CD4-positive, alpha-beta T cell treated with Interleukin-2 at 100 ng/mL for 4 hours (primary cell): ENCODE measurements around the gene PPDPF.
"Not testable (repeated sequence)": the region's sequence is repeated elsewhere in the genome, so short reads cannot be mapped to it uniquely, and the experiment has no call there.

Experiments used
- DNase-seq: peaks from one replicate; pipeline ENCODE4 v3.0.0-alpha.2; 2020; ENCODE audit warnings: low spot score

PPDPF gene

DNA sequence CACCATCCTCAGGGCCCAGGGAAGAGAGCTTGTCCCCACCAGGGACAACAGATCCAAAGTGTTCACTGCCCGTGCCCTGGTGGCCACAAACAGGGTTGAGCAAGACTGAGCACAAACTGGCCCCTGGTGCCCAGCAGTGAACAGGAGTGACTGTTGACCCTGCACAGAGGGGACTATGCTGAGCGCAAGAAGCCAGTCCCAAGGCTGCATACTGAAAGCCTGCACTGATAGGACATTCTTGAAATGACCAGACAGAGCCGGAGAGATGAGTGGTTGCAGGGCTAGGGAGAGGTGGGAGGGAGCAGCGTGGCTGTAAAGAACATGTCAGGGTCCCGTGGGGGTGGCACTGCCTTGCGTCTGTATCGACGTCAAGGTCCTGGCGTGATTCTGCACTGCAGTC, 30.5 kb downstream of the PPDPF start:
- DNase-seq = no peak

DNA sequence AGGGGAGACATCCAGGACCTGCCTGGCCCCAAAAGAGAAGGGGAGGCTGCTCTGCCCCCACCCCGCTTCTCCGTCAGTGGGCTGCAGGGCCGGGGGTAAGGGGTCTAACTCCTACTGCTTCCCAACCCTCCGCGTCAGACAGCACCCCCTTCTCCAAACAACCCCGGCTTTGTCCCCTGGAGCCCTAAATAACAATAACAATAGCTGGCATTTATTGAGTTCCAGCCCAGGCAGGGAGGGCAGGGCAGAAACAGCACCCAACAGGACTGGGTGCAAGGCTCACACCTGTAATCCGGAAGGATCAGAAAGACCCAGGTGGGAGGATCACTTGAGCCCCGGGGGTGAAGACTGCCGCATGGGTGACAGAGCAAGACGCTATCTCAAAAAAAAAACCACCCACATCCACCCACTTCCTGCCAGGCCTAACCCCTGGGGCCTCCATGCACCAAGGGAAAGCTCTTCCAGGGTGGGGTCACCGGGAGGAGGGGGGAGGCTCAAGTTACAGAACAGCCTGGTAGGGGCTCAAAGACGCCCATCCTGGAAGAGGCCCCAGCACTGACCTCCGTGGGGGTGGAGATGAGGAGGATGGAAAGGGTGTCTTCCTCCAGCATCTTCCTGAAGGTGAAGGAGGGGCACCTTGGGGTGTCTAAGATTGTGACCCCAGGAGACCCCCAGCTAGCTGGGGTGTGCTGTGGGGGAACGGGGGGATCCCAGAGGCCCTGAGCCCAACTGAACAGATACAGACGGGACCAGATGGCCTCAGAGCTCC, 32.1 kb downstream of the PPDPF start:
- peak; percentile 57 for DNase-seq

DNA sequence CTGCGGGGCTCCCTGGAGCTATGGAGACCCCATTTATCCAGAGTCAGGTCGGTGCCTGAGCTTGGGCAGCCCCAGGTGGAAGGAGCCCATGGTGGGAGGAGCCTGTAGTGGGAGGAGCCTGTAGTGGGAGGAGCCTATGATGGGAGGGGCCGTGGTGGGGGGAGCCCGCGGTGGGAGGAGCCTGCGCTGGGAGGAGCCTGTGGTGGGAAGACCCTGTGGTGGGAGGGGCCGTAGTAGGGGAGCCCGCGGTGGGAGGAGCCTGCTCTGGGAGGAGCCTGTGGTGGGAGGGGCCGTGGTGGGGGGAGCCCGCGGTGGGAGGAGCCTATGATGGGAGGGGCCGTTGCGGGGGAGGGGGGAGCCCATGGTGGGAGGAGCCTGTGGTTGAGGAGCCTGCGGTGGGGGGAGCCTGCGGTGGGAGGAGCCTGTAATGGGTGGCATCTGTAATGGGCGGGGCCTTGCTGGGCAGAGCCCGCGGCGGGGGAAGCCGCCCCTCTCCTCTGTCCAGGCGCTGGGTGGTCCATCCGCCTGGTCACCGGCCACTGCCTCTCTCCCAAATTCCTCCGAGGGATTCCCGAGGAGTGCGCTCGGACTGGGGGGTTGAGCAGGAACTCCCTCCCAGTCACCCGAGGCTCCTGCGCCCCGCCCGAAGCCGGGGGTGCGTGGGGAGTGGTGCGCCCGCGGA, 32.8 kb downstream of the PPDPF start:
- DNase-seq = peak; percentile 90

DNA sequence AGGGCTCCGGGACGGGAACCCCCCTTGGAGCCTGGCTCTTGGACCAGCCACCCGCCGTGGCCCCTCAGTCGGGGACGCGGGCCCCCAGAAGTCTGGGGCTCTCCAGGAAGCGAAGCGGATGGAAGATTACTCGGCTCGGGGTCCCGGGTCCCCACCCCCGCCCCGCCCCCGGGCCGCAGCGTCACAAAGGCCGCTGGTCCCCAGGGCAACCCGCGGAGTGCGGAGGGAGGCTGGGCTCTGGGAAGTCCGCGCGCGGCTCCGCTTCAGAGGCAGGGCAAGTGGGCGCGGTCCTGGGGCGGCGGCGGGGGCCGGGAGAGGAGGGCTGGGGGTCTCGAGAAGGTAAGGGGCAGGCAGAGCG, 33.3 kb downstream of the PPDPF start, which contains the start of gene FNDC11:
Gene FNDC11, plus strand, starts transcription at position 227 of the 358 bp plus-strand sequence. CDS start 1,505 bp downstream, outside the sequence.
- peak; percentile 27 for DNase-seq

DNA sequence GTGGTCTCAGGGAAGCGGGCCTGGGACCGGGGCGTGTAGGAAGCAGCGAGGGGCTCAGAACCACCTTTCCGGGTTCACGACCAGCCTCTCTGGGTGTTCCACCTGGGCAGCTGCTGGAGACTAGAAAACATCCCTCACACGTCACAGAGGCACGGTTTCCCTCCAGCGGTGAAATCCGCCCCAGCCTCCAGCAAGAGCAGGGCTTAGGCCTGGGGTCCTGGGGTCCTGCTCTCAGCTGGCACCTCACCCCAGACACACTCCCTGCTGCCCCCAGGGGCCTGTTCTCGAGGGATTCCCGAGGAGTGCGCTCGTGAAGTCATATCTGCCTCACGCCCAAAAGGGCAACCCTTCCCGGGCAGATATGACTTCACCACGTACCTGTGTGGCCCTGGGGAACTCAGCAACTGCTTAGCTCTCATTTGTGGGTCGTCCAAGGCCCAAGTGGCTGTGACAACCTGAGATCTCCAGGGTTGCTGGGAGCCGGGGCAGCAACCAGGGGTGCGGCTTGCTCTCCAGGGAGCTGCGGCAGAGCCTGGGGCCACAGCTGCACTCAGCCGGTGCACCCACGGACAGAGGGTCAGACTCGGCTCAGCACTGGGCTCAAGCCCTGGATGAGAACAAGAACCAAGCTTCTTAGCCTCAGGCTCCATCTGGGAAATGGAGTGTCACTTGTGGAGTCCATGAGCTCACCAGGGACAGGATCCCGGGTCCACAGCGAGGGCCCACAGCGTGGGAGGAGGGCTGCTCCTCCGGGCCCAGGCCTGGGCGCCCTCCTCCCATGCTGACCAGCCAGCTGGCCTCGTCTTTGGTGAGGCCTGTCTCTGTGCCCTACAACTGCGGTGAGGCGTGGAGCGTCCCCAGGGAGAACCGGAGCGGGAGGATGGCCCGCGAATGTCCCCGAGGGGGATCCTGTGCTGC, 34.1 kb downstream of the PPDPF start:
- no peak for DNase-seq

DNA sequence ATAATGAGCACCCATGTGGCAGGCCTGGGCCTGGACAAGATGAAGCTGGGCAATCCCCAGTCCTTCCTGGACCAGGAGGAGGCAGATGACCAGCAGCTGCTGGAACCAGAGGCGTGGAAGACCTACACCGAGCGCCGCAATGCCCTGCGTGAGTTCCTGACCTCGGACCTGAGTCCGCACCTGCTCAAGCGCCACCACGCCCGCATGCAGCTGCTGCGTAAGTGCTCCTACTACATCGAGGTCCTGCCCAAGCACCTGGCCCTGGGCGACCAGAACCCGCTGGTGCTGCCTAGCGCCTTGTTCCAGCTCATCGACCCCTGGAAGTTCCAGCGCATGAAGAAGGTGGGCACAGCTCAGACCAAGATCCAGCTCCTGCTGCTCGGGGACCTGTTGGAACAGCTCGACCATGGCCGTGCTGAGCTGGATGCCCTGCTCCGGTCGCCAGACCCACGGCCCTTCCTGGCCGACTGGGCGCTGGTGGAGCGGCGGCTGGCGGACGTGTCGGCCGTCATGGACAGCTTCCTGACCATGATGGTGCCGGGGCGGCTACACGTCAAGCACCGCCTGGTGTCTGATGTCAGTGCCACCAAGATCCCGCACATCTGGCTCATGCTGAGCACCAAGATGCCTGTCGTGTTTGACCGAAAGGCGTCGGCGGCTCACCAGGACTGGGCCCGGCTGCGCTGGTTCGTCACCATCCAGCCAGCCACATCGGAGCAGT, 35.3 kb downstream of the PPDPF start:
- DNase-seq = no peak

DNA sequence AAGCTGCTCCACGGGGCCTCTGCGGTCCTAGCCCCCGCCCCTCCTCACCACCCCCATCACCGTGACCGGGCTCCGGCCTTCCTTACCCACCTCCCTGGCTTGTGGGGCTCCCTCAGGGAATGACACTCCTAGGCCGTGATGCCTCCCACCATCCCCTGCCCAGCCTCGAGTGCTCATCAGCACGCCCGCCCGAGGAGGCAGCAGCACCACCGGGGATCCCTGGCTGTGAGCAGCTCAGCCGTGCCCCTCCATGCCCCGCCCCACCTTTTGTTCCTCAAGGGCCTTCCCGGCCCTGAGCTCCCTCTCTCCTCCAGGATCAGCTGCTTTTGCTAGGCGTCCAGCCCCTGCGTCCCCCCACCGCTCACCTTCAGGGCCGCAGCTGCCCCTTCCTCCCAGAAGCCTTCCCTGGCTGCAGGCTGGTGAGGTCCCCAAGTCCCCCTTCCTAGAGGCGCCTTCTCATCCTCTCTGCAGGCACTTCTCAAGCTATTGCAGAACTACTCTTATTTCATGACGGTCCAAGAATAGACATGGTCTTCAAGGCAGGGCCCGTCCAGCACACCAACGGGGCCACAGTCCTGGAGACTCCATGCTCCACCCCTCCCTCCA, 36.4 kb downstream of the PPDPF start:
- no peak for DNase-seq

DNA sequence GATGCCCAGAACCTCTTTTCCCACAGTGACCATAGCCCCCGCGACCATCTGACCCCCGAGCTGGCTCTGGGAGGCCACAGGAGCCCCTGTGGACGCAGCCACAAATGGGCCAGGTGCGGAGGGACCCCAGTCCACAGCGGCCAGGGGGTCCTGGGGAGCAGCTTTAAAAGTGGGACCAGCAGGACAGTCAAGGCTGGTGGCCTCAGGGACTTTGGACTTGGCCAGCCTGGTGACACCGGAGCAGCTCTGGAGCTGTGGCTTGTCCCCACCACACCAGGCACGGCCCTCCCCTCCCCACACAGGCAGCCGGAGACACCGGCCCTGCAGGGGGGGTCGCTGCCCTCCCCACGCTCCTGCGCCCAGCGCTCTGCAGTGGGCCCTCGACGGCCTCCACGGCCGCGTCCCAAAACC, 36.9 kb downstream of the PPDPF start:
- no peak for DNase-seq

DNA sequence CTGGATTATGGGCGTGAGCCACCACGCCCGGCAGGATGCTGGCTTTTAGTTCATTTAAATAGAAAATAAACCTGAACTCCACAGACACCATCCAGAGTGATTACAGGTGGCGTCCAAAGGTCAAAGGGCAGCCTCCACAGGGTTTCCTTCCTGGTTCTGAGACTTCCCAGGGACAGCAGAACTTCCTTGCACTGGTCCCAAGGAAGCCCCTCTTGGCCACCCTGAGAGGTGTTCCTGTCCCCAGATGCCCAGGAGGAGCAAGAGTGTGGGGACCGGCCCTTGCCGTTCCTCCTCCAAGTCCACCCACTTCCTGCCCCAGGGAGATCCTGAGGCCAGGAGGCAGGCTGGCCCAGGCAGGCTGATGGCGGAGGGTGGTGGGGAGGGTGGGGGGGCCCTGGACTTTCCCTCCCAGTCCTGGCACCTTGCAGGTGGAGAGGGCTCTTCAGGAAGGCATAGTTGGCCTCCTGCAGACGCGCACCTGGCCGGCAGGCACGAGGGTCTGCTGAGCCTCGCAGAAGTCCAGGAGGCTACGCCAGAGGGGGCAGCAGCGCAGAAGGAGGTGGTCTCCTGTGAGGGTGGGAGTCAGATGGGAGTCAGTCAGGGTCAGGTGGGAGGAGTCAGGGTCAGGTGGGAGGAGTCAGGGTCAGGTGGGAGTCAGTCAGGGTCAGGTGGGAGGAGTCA, 38.4 kb downstream of the PPDPF start:
- DNase-seq = no peak

DNA sequence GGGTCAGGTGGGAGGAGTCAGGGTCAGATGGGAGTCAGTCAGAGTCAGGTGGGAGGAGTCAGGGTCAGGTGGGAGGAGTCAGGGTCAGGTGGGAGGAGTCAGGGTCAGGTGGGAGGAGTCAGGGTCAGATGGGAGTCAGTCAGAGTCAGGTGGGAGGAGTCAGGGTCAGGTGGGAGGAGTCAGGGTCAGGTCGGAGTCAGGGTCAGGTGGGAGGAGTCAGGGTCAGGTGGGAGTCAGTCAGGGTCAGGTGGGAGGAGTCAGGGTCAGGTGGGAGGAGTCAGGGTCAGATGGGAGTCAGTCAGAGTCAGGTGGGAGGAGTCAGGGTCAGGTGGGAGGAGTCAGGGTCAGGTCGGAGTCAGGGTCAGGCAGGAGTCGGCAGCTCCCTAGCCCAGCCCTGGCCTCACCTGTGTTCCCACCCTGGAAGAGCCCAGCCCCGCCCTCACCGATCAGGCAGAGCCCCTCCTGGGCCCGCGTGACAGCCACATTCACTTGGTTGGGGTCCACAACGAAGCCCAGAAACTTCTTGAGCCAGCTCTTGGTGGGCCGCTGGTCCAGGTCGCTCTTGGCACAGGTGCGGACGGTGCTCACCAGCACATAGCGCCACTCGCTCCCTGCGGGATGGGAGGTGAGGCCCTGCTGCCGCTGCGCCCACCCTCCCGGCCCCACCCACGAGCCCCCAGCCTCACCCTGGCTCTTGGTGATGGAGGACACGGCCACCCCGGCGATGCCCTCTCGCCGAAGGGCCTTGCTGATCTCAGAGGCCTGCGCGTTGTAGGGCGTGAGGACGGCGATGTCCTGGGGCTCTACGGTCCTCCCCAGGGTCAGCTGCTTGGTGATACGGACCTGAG, 39.1 kb downstream of the PPDPF start:
- not testable (repeated sequence) for DNase-seq

DNA sequence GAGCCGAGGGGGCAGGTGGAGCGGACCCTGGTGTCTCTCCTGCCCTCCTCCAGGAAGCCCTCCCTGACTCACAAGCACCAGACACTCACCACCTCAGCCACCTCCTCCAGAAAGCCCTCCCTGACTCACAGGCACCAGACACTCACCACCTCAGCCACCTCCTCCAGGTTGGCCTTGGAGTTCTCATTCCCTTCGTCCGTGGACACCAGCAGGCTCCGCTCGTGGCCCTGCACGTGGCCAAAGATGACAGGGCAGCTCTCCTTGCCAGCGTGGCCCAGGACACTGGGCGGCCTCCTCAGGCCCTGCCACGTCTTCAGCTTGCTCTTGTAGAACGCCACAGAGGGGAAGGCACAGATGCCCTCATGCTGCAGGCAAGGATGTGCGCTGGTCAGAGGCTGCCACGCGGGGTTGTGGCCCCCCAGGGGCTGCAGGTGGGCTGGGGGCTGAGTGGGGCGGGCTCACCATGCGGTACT, 39.8 kb downstream of the PPDPF start:
- DNase-seq = no peak

DNA sequence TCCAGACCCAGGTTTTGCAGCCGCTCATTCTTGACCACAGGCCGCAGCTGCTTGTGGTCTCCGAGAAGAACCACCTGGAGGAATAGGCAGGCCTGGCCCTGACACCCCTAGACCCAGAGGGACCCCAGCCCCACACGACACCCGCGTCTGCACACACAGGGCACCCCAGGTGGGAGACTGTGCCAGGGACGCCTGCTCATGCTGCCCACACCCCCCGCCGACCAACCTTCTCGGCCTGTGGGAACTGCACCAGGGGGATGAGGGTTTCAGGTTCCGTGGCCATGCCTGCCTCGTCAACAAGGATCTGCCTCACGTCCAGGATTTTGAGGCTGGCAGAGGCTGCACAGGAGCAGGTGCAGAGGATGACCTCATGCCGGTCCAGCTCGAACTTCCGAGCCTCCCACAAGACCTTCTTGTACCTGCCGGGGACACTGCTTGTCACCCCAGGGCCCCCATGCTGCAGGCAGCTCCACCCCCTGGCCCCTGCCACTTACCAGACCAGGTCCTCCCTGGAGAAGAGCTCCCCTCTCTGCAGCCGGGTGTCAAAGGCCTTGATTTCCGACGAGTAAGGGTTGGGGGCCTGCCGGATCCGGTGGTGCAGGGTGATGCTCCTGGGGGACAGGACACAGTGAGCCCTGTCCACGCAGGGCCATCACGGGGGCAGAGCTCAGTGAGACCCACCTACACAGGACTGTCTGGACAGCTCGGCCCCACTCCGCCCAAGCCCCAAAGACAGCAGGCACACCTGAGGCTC, 40.5 kb downstream of the PPDPF start:
- no peak for DNase-seq

DNA sequence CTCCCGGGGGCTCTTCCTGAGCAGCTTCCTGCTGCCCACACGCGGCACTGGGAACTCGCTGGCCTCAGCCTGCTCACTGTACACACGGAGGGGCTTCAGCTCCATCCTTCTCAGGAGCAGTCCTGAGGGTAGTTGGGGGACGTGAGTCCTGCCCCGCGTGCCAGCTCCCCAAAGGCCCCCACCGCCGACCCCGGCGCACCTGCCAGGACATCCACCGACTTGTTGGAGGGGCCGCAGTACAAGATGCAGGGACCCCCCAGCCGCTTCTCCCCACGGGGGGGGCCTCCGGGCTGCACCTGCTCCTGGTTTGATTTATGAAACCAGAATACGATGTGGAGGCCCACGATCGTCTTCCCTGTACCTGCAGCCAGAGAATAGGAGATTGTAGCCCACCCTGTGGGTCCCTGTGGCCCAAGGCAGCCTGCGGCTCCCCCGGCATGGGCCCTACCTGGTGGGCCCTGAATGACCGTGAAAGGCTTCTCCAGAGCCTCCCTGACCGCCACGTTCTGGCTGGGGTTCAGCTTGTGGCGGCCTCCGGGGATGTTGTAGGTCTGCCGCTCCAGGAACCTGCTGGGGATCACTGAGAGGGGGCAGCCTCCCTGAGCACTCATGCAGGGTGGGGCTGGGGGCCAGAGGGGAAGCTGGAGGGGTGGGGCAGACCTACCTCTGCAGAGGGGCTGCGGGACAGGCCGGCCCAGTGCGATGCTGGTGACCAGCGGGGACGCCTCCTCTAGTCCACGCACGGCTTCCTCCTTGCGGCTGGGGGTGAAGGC, 41.2 kb downstream of the PPDPF start:
- no peak for DNase-seq

DNA sequence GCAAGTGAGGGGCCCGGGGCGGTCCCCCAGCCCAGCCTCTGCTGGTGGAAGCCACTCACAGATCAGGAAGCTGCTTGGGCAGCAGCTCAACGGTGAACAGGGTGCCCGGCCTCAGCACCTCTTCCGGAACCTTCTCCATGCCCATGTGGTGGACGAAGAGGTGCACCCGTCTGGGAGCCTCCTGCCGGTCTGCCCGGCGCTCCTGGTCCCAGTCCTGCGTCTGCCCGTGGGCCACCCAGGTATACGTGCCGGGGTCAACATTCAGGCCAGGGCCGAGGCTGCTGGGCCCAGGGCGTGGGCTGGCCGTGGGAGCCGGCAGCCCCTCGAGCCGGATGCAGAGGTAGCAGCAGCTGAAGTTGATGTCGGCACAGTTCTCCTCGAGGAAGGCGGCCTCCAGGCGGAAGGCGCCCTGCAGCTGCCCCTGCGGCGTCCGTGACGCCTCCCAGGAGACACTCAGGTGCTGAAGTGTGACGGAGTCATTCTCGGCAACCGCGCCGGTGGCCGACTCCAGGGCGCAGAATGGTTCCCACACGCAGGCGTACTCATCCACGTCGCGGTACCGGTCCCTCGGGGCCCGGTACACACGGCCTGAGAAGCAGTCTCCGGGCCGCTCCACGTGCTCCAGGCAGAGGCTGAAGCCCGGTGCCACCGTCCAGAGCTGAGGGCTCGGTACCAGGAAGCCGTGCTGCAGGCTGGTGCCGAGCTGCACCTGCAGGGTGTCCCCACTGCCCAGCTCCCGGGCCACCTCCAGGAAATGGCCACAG, 42.1 kb downstream of the PPDPF start:
- no peak for DNase-seq

DNA sequence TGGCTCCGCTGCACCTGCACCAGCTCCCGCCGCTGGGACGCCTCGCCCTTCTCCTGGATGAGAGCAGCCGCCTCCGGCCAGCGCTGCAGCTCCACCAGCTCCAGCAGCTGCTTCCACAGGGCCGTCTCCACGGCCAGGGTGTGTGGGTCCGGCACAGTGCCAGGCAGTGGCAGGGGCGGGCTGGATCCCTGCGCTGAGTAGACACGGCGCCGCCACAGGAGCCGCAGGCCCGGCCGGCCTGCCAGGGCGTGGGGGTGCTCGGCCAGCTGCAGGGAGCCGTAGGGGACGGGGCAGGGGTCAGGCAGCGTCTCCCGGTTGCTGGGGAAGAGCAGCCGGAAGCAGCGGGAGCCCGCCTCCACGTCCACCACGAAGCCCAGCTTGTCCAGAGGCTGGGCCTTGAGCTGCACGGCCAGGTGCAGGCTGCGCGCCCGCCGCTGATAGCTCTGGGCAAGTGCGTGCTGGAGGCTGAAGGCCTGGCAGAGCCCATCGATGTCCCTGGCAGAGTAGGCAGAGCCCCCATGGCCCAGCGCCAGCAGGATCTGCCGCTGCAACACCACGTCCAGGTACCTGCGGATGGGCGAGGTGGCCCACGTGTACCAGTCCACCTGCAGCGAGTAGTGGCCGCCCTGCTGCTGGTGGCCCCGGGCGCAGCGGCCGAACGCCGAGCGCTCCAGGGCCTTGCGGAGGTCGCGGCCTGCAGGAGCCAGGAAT, 42.8 kb downstream of the PPDPF start:
- DNase-seq = no peak

DNA sequence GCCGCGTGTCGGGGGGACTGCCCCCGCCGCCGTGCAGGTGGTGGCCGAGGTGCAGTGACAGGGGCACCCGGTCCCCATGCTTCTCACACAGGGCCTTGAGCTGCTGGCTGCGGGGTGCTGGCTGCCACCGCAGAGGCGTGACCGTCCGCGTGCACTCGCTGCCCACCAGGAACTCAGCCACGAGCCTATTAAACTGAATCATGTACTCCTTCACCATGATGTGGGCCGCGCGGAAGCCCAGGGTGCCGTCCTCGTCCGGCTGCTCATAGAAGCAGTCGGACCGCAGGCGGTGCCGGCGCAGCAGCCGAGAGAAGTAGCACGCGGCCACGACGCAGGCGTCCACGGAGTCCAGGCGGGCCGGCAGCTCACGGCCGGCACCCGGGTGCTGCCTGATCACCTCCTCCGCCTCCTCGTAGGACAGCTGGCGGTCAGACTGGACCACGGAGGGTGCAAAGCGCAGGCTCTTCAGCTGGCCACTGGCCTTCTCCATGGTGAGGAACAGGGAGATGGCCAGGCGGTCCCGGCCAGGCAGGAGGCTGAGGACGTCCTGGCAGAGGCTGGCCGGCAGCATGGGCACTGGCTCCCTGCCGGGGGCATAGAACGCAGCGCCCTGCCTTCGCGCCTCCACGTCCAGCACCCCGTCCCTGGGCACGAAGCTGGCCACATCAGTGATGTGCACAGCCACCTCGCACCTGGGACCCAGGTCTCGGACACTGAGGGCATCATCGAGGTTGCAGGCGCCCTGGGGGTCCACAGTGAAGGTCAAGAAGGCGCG, 43.7 kb downstream of the PPDPF start:
- no peak for DNase-seq
